Caco-2 (cell line): ENCODE data around the gene TMEM131. TPM values are rescaled to one million over a fixed set of nuclear protein-coding genes. Genes with fewer than 3 reads are reported as not detected.

ENCODE experiments used
- BruUV-seq: library from RNA; stranded (reverse); fragments of 400-500 nt; replicated peaks from 2 replicates; lab custom pipeline; 2021; lab: Mats Ljungman, UMichigan
- CTCF ChIA-PET: fragments of 300-600 bp; sonication (Branson Sonifier 250); formaldehyde crosslinking; loops from one replicate; lab custom pipeline; 2022; ENCODE audit warnings: antibody characterized with exemption; lab: Charles Lee
- POLR2A ChIA-PET: fragments of 300-600 bp; sonication (Branson Sonifier 250); formaldehyde crosslinking; loops from one replicate; lab custom pipeline; 2022; ENCODE audit warnings: antibody characterized with exemption; lab: Charles Lee
- DNase-seq, 2 experiments: peaks; one replicate each; pipeline versions ENCODE4 v3.0.0 to v3.0.0-alpha.2; 2020 to 2022
- H3K27me3 ChIP-seq: replicated peaks from 2 replicates; pipeline ENCODE4 v1.6.0; 2011; ENCODE audit warnings: low read length; ENCODE audit not compliant: control insufficient read depth, insufficient read depth
- H3K36me3 ChIP-seq: 2 replicates; pipeline ENCODE4 v1.5.1; 2011; ENCODE audit warnings: low read length; ENCODE audit not compliant: control insufficient read depth, insufficient read depth
- H3K4me1 ChIP-seq: fragments of 250-450 bp; sonication (Bioruptor Pico); 2 replicates; pipeline ENCODE4 v1.5.1; 2020; ENCODE audit warnings: mild to moderate bottlenecking
- H3K4me3 ChIP-seq: 2 replicates; pipeline ENCODE4 v1.5.1; 2011; ENCODE audit warnings: low read depth, mild to moderate bottlenecking, control low read depth, low read length
- H3K9me3 ChIP-seq: fragments of 250-450 bp; sonication (Bioruptor Pico); 2 replicates; pipeline ENCODE4 v1.5.1; 2020; ENCODE audit warnings: mild to moderate bottlenecking, moderate library complexity
- H3K27ac Mint-ChIP-seq: one replicate; pipeline ENCODE4 v1.8.0; 2022; ENCODE audit warnings: mixed read lengths; ENCODE audit not compliant: unreplicated experiment
- H3K27me3 Mint-ChIP-seq: one replicate; pipeline ENCODE4 v1.8.0; 2022; ENCODE audit warnings: mixed read lengths; ENCODE audit not compliant: insufficient read depth, unreplicated experiment
- H3K36me3 Mint-ChIP-seq: one replicate; pipeline ENCODE4 v1.8.0; 2022; ENCODE audit warnings: mild to moderate bottlenecking, mixed read lengths; ENCODE audit not compliant: insufficient read depth, unreplicated experiment
- H3K4me1 Mint-ChIP-seq: one replicate; pipeline ENCODE4 v1.8.0; 2022; ENCODE audit warnings: low read depth, mixed read lengths; ENCODE audit not compliant: unreplicated experiment
- H3K4me3 Mint-ChIP-seq: one replicate; pipeline ENCODE4 v1.8.0; 2022; ENCODE audit warnings: mild to moderate bottlenecking, moderate library complexity, mixed read lengths; ENCODE audit not compliant: unreplicated experiment
- H3K9me3 Mint-ChIP-seq: one replicate; pipeline ENCODE4 v1.8.0; 2022; ENCODE audit warnings: mixed read lengths; ENCODE audit not compliant: unreplicated experiment
- CTCF ChIP-seq, 2 experiments: fragments of 200-600 bp in 1 of 2; IDR thresholded peaks; 1 replicate in 1 of 2; 2 replicates in 1 of 2; pipeline versions ENCODE4 v1.5.1 to v1.8.0; 2011 to 2022; ENCODE audit warnings: antibody characterized with exemption in 1 of 2, control low read depth in 1 of 2, inconsistent platforms in 1 of 2, low read depth in 1 of 2, low read length in 1 of 2, mild to moderate bottlenecking in 1 of 2, moderate library complexity in 1 of 2; ENCODE audit not compliant: insufficient read depth in 1 of 2, severe bottlenecking in 1 of 2, unreplicated experiment in 1 of 2
- intact Hi-C: fragments of 100-400 bp; cut with micrococcal nuclease; formaldehyde crosslinking; loops from one replicate; pipeline ENCODE4 v1.10.0; 2022; ENCODE audit not compliant: unreplicated experiment
- total RNA-seq: library from RNA; stranded (reverse); gene quantifications from 2 replicates; pipeline ENCODE4 v1.2.3, GENCODE V29; 2022

Gene TMEM131
- total RNA-seq, 1 experiment from 2014 or later, result 36.3 TPM

GRCh38 chr2:97948926-97949325 lies 46.8 kb downstream of the TMEM131 start:
- H3K4me1 ChIP-seq, result peaks cover 47% of the 10 kb centered on the region
- H3K9me3 ChIP-seq, result no peaks in the 10 kb centered on the region
- BruUV-seq, result no TSS peak
- POLR2A ChIA-PET, result no interaction called here
- no peaks in the 10 kb centered on the region for H3K27me3 Mint-ChIP-seq
- H3K36me3 ChIP-seq, result no peaks in the 10 kb centered on the region
- no peak for TF ChIP-seq CTCF (IDR thresholded peaks at IDR 0.05; ENCODE audit: insufficient read depth in 1 of 2, low read depth in 1 of 2, low read length in 1 of 2, severe bottlenecking in 1 of 2, unreplicated experiment in 1 of 2)
- no peak overlapping the region for H3K4me3 ChIP-seq
- DNase-seq, result no peak
- H3K36me3 Mint-ChIP-seq, result peaks cover 8% of the 10 kb centered on the region
- H3K27me3 ChIP-seq, result no peaks in the 10 kb centered on the region
- CTCF ChIA-PET, result no interaction called here
- H3K4me1 Mint-ChIP-seq, result peaks cover 31% of the 10 kb centered on the region
- intact Hi-C loops, result no loop called here
- no peak overlapping the region for H3K27ac Mint-ChIP-seq
- H3K9me3 Mint-ChIP-seq, result no peaks in the 10 kb centered on the region
- no peak overlapping the region for H3K4me3 Mint-ChIP-seq

GRCh38 chr2:97945791-97946190 lies 50.0 kb downstream of the TMEM131 start:
- ChIA-PET POLR2A (no interaction called here), CTCF (no interaction called here)
- Histone ChIP-seq H3K9me3 (no peaks in the 10 kb centered on the region), H3K4me1 (peaks cover 41% of the 10 kb centered on the region), H3K4me3 (no peak overlapping the region), H3K36me3 (no peaks in the 10 kb centered on the region), H3K27me3 (no peaks in the 10 kb centered on the region)
- Mint-ChIP-seq H3K4me1 (peaks cover 29% of the 10 kb centered on the region), H3K27ac (no peak overlapping the region), H3K36me3 (peaks cover 8% of the 10 kb centered on the region), H3K9me3 (peaks cover 10% of the 10 kb centered on the region), H3K27me3 (no peaks in the 10 kb centered on the region), H3K4me3 (no peak overlapping the region)
- TF ChIP-seq CTCF (IDR thresholded peaks at IDR 0.05; ENCODE audit: insufficient read depth in 1 of 2, low read depth in 1 of 2, low read length in 1 of 2, severe bottlenecking in 1 of 2, unreplicated experiment in 1 of 2), result no peak
- DNase-seq, result no peak
- intact Hi-C loops, result no loop called here
- BruUV-seq, result no TSS peak

GRCh38 chr2:97936881-97937280 lies 58.9 kb downstream of the TMEM131 start:
- POLR2A ChIA-PET, result no interaction called here
- H3K9me3 Mint-ChIP-seq, result no peaks in the 10 kb centered on the region
- peaks cover 2% of the 10 kb centered on the region for H3K4me1 Mint-ChIP-seq
- H3K27me3 Mint-ChIP-seq, result no peaks in the 10 kb centered on the region
- Histone ChIP-seq H3K4me3 (no peak overlapping the region), H3K36me3 (no peaks in the 10 kb centered on the region), H3K27me3 (no peaks in the 10 kb centered on the region), H3K4me1 (0 out of 2 replicates have a peak, but pooled peaks cover 11% of the 10 kb centered on the region), H3K9me3 (no peaks in the 10 kb centered on the region)
- intact Hi-C loops, result loop anchor here (2.0 kb wide), 1 partner anchor 14 kb away; no protein-coding TSS in a partner anchor
- H3K36me3 Mint-ChIP-seq, result no peaks in the 10 kb centered on the region
- CTCF ChIA-PET, result no interaction called here
- no peak overlapping the region for H3K27ac Mint-ChIP-seq
- BruUV-seq, result no TSS peak
- TF ChIP-seq CTCF (IDR thresholded peaks at IDR 0.05; ENCODE audit: insufficient read depth in 1 of 2, low read depth in 1 of 2, low read length in 1 of 2, severe bottlenecking in 1 of 2, unreplicated experiment in 1 of 2), result no peak
- no peak for DNase-seq
- no peak overlapping the region for H3K4me3 Mint-ChIP-seq
